ENCODE results near the gene DDB1. TPM values are rescaled to one million over a fixed set of nuclear protein-coding genes. Genes with fewer than 3 reads are reported as not detected.
A peak's percentile ranks its signal among the peaks of the same experiment; 100 is the strongest.

The DDB1 gene
- total and polyA plus RNA-seq, 9 of the 15 experiments (the other 6 are each of a cell fraction or from before 2014, with no cell fraction given), result 172 to 361 (median 266) TPM

DNA sequence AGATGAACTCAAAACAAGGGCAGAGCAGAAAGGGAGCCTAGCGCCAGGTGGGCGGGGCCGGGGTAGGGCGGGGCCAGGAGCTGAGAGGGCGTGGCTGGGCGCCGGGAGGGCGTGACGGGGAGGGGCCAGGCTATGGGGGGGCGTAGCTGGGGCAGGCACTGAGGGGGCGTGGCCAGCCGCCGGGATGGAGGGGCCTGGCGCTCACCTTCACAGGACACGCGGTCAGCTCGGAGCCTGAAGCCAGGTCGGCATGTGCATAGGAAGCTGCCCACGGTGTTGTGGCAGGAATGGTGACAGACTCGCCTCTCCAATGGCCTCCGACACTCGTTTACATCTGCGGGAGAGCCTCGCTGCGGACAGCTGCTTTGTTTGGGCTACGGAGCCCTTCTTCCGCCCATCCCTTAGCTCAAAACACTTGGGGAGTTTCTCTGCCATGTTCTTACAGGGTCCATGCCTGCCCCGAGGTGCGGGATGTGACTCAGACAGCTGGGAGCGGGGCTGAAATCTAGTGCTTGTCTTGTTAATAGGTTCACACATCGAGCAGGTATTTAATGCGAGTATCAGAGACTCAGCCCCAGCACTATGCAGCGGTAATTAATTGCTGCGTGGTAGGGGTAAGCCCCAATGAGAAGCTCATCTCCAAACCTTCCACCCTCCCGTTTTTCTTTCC is 51.2 kb downstream of the DDB1 start (continued):
- TF ChIP-seq, protein P1, sequence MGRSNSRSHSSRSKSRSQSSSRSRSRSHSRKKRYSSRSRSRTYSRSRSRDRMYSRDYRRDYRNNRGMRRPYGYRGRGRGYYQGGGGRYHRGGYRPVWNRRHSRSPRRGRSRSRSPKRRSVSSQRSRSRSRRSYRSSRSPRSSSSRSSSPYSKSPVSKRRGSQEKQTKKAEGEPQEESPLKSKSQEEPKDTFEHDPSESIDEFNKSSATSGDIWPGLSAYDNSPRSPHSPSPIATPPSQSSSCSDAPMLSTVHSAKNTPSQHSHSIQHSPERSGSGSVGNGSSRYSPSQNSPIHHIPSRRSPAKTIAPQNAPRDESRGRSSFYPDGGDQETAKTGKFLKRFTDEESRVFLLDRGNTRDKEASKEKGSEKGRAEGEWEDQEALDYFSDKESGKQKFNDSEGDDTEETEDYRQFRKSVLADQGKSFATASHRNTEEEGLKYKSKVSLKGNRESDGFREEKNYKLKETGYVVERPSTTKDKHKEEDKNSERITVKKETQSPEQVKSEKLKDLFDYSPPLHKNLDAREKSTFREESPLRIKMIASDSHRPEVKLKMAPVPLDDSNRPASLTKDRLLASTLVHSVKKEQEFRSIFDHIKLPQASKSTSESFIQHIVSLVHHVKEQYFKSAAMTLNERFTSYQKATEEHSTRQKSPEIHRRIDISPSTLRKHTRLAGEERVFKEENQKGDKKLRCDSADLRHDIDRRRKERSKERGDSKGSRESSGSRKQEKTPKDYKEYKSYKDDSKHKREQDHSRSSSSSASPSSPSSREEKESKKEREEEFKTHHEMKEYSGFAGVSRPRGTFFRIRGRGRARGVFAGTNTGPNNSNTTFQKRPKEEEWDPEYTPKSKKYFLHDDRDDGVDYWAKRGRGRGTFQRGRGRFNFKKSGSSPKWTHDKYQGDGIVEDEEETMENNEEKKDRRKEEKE (IDR thresholded peaks at IDR 0.05; ENCODE audit: borderline replicate concordance in 1 of 2, control insufficient read depth in 1 of 2, low read depth in 2 of 2, low read length in 1 of 2), result no peak
- TF ChIP-seq, protein P2, sequence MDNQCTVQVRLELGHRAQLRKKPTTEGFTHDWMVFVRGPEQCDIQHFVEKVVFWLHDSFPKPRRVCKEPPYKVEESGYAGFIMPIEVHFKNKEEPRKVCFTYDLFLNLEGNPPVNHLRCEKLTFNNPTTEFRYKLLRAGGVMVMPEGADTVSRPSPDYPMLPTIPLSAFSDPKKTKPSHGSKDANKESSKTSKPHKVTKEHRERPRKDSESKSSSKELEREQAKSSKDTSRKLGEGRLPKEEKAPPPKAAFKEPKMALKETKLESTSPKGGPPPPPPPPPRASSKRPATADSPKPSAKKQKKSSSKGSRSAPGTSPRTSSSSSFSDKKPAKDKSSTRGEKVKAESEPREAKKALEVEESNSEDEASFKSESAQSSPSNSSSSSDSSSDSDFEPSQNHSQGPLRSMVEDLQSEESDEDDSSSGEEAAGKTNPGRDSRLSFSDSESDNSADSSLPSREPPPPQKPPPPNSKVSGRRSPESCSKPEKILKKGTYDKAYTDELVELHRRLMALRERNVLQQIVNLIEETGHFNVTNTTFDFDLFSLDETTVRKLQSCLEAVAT (IDR thresholded peaks at IDR 0.05), result 0 out of 4 replicates have a peak, but pooled peaks of 1 of the 2 experiments have one; percentile 35
- TF ChIP-seq, protein P3, sequence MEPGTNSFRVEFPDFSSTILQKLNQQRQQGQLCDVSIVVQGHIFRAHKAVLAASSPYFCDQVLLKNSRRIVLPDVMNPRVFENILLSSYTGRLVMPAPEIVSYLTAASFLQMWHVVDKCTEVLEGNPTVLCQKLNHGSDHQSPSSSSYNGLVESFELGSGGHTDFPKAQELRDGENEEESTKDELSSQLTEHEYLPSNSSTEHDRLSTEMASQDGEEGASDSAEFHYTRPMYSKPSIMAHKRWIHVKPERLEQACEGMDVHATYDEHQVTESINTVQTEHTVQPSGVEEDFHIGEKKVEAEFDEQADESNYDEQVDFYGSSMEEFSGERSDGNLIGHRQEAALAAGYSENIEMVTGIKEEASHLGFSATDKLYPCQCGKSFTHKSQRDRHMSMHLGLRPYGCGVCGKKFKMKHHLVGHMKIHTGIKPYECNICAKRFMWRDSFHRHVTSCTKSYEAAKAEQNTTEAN (CRISPR knock-in tag; IDR thresholded peaks at IDR 0.05), result no peak
- TF ChIP-seq TARDBP (IDR thresholded peaks at IDR 0.05) (no peak), HNRNPK (IDR thresholded peaks at IDR 0.05; ENCODE audit: low read depth, low read length, poor library complexity, severe bottlenecking) (no peak), NUFIP1 (IDR thresholded peaks at IDR 0.05; ENCODE audit: partially characterized antibody) (no peak), SP1 (CRISPR knock-in tag; IDR thresholded peaks at IDR 0.05) (peak; percentile 71), ZFPM2 (CRISPR knock-in tag; IDR thresholded peaks at IDR 0.05) (no peak), BDP1 (IDR thresholded peaks at IDR 0.05; ENCODE audit: insufficient read depth, insufficient read length) (no peak), CREB1 (IDR thresholded peaks at IDR 0.05) (no peak), CREB1 (CRISPR knock-in tag; IDR thresholded peaks at IDR 0.05) (0 out of 2 replicates have a peak, but pooled peaks have one; percentile 23), FOS (IDR thresholded peaks at IDR 0.05; ENCODE audit: extremely low read depth, insufficient read length) (no peak)
- TF ChIP-seq, protein P4, sequence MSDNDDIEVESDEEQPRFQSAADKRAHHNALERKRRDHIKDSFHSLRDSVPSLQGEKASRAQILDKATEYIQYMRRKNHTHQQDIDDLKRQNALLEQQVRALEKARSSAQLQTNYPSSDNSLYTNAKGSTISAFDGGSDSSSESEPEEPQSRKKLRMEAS (CRISPR knock-in tag; IDR thresholded peaks at IDR 0.05), result peak; percentile 53; the same call in 1 of the 2 replicates
- TF ChIP-seq, protein P5, sequence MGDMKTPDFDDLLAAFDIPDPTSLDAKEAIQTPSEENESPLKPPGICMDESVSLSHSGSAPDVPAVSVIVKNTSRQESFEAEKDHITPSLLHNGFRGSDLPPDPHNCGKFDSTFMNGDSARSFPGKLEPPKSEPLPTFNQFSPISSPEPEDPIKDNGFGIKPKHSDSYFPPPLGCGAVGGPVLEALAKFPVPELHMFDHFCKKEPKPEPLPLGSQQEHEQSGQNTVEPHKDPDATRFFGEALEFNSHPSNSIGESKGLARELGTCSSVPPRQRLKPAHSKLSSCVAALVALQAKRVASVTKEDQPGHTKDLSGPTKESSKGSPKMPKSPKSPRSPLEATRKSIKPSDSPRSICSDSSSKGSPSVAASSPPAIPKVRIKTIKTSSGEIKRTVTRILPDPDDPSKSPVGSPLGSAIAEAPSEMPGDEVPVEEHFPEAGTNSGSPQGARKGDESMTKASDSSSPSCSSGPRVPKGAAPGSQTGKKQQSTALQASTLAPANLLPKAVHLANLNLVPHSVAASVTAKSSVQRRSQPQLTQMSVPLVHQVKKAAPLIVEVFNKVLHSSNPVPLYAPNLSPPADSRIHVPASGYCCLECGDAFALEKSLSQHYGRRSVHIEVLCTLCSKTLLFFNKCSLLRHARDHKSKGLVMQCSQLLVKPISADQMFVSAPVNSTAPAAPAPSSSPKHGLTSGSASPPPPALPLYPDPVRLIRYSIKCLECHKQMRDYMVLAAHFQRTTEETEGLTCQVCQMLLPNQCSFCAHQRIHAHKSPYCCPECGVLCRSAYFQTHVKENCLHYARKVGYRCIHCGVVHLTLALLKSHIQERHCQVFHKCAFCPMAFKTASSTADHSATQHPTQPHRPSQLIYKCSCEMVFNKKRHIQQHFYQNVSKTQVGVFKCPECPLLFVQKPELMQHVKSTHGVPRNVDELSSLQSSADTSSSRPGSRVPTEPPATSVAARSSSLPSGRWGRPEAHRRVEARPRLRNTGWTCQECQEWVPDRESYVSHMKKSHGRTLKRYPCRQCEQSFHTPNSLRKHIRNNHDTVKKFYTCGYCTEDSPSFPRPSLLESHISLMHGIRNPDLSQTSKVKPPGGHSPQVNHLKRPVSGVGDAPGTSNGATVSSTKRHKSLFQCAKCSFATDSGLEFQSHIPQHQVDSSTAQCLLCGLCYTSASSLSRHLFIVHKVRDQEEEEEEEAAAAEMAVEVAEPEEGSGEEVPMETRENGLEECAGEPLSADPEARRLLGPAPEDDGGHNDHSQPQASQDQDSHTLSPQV (IDR thresholded peaks at IDR 0.05), result peak; percentile 82; the same call in 1 of the 2 replicates
- TF ChIP-seq, protein P6, sequence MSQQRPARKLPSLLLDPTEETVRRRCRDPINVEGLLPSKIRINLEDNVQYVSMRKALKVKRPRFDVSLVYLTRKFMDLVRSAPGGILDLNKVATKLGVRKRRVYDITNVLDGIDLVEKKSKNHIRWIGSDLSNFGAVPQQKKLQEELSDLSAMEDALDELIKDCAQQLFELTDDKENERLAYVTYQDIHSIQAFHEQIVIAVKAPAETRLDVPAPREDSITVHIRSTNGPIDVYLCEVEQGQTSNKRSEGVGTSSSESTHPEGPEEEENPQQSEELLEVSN (IDR thresholded peaks at IDR 0.05; ENCODE audit: borderline replicate concordance in 1 of 2, extremely low read depth in 1 of 2, insufficient read depth in 1 of 2, insufficient read length in 1 of 2, low read depth in 1 of 2, low read length in 1 of 2, poor library complexity in 1 of 2, severe bottlenecking in 1 of 2), result peak; percentile 80 to 90
